Endothelial cell of umbilical vein (primary cell): ENCODE data around the gene PRIMA1.

Experiments
- CTCF ChIP-seq, 2 donors: IDR thresholded peaks; 1 replicate in 1 of 2; 2 replicates in 1 of 2; pipeline ENCODE4 v1.5.1; 2011; ENCODE audit warnings: low read length in 2 of 2, mild to moderate bottlenecking in 2 of 2, moderate library complexity in 2 of 2, control low read depth in 1 of 2, inconsistent platforms in 1 of 2, low read depth in 1 of 2; ENCODE audit not compliant: insufficient read depth in 1 of 2; ENCODE audit errors: extremely low read depth in 1 of 2
- EZH2 ChIP-seq: IDR thresholded peaks from 2 replicates; pipeline ENCODE4 v1.6.1; 2012; ENCODE audit warnings: borderline replicate concordance, low read depth, mild to moderate bottlenecking, moderate library complexity, low read length, inconsistent platforms; ENCODE audit not compliant: severe bottlenecking
- FOS ChIP-seq: IDR thresholded peaks from 2 replicates; pipeline ENCODE4 v1.6.1; 2011; ENCODE audit warnings: mild to moderate bottlenecking, low read length, moderate library complexity, borderline replicate concordance; ENCODE audit not compliant: insufficient read depth
- GATA2 ChIP-seq: IDR thresholded peaks from 2 replicates; pipeline ENCODE4 v1.7.0; 2011; ENCODE audit warnings: low read depth, mild to moderate bottlenecking, moderate library complexity, mixed read lengths, low read length; ENCODE audit not compliant: insufficient read length, insufficient read depth
- JUN ChIP-seq: IDR thresholded peaks from 2 replicates; pipeline ENCODE4 v1.6.1; 2011; ENCODE audit warnings: borderline replicate concordance, low read depth; ENCODE audit not compliant: insufficient read length, insufficient read depth
- MAX ChIP-seq: IDR thresholded peaks from 2 replicates; pipeline ENCODE4 v1.6.1; 2011; ENCODE audit not compliant: insufficient read depth, insufficient read length
- MYC ChIP-seq: IDR thresholded peaks from one replicate; pipeline ENCODE4 v1.6.1; 2011; ENCODE audit warnings: mild to moderate bottlenecking, low read depth, low read length
- POLR2A ChIP-seq: IDR thresholded peaks from 2 replicates; pipeline ENCODE4 v1.6.1; 2012; ENCODE audit warnings: low read depth, mild to moderate bottlenecking, control low read depth, low read length
- POLR2AphosphoS5 ChIP-seq: IDR thresholded peaks from 2 replicates; pipeline ENCODE4 v1.6.1; 2012; ENCODE audit warnings: low read depth, mild to moderate bottlenecking, control low read depth, low read length, moderate library complexity; ENCODE audit not compliant: insufficient read depth

GRCh38 chr14:93811020-93811419 lies 22.7 kb upstream of the PRIMA1 start:
- TF ChIP-seq CTCF (IDR thresholded peaks at IDR 0.05; ENCODE audit: extremely low read depth in 1 of 2, insufficient read depth in 1 of 2, low read depth in 1 of 2, low read length in 2 of 2) (no peak), EZH2 (no peak), MAX (no peak), POLR2A (no peak), POLR2AphosphoS5 (no peak), MYC (no peak), JUN (no peak), GATA2 (no peak), FOS (no peak)
